ENCODE results near the gene CHST11.

DNA sequence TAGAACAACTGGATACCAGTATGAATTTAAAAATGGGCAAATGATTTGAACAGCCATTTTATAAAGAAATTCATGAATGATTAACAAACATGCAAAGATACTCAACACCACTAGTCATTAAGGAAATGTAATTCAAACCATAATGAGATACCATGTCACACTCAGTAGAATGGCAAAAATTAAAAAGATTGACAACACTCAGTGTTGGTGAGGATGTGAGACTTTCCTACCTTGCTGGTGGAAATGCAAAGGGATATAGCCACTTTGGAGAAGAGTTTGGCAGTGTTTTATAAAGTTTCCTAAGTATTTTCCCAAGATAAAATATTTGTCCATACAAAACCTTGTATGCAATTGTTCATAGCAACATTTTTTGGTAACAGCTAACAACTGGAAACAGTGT lies 6.0 kb upstream of the CHST11 start:
- no peak for TF ChIP-seq SIN3A (IDR thresholded peaks at IDR 0.05; ENCODE audit: low read depth, low read length)
- TF ChIP-seq CTCF (IDR thresholded peaks at IDR 0.05 in 2 of 3, conservative IDR thresholded peaks at IDR 0.05 in 1 of 3; ENCODE audit: control insufficient read depth in 2 of 3, extremely low read depth in 1 of 3, insufficient read depth in 1 of 3, low read depth in 3 of 3, low read length in 3 of 3), result no peak
- TF ChIP-seq TCF12 (IDR thresholded peaks at IDR 0.05; ENCODE audit: low read depth, low read length), result no peak
